HG03066 (cell line): Measurements from ENCODE around the gene FRYL.
"Not testable (repeated sequence)": the region's sequence is repeated elsewhere in the genome, so short reads cannot be mapped to it uniquely, and the experiment has no call there.

Experiments
- ATAC-seq: cut with Tn5 transposase; IDR thresholded peaks from one replicate; pipeline ENCODE4 v1.9.1; 2021; ENCODE audit warnings: low read depth; ENCODE audit not compliant: unreplicated experiment

FRYL gene

DNA sequence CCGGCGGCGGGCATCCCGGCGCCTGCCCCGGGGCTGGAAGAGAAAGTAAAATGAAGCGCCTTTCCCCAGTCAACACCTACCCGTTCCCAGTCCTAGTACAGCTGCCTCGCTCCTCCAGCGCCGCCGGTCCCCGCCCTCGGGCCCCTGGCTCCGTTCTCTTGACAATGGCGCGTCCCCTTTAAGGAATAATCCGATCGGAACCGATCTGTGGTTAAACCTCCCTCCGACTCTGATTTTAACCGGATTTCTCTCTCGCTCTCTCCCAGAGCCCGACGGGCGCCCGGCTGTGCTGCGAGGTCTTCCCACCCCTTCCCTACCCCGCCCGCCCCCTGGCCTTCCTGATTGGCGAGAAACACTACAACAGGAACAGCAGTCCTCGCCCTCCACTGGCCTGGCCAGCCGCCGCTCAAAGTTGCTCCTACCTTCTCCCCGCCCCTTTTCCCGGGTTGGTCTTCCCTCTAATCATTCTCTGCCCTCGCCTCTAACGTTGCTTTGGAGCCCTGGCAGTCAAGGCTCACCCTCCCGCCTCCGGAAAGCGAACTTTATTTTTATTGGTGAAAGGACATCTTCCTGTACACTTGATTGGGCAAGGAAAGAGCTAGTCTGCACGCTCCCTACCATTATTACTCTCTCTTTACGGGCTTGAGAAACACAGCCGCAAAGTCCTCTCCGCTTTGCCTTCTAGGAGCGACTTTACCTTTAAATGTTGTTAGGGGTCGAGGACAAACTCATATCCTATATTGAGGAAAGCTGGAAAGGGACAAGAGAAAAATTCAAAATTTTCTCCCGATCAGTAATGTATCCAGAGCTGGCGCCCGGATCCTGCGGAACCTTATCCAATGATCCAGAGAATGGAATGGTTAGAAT is at the start of gene FRYL:
Gene FRYL, minus strand, starts transcription at position 282 of the 867 bp plus-strand sequence. CDS start 145,869 bp downstream, outside the sequence.
- peak; percentile 85 for ATAC-seq

DNA sequence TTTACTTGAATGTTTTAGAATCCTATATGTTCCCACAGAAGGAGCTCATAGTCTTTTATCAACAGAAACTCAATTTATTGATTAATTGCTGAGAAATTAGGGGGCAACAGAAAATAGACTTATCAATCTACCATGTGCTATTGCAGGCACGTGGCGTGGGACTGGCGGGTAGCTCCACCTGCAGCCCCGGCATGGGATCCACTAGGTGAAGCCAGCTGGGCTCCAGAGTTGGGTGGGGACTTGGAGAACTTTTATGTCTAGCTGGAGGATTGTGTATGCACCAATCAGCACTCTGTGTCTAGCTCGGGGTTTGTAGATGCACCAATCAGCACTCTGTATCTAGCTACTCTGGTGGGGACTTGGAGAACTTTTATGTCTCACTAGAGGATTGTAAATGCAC is 47.5 kb upstream of the FRYL start:
- no peak for ATAC-seq

DNA sequence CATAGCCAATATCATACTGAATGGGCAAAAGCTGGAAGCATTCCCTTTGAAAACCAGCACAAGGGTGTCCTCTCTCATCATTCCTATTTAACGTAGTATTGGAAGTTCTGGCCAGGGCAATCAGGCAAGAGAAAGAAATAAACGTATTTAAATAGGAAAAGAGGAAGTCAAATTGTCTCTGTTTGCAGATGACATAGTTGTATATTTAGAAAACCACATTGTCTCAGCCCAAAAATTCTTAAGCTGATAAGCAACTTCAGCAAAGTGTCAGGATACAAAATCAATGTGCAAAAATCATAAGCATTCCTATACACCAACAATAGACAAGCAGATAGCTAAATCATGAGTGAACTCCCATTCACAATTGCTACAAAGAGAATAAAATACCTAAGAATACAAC is 41.4 kb upstream of the FRYL start:
- not testable (repeated sequence) for ATAC-seq

DNA sequence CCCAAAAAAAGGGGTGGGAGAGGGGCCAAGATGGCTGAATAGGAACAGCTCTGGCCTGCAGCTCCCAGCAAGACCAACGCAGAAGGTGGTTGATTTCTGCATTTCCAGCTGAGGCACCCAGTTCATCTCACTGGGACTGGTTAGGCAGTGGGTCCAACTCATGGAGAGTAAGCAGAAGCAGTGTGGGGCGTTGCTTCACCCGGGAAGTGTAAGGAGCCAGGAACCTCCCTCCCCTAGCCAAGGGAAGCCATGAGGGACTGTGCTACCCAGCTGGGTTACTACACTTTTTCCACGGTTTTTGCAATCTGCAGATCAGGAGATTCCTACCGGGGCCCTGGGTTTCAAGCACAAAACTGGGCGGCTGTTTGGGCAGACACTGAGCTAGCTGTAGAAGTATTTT is 36.9 kb upstream of the FRYL start:
- no peak for ATAC-seq

DNA sequence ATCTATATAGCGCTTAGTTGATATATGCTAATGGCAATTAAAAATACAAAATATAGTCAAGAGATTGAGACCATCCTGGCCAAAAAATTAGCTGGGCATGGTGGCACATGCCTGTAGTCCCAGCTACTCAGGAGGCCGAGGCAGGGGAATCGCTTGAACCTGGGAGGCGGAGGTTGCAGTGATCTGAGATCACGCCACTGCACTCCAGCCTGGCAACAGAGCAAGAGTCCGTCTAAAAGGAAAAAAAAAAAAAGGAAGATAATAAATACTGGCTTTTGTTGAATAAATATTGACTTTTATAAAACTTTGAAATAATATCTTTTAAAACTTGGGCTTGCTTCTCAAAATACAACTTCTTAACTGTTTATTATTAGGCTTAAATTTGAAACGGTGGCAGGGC is 36.2 kb upstream of the FRYL start:
- not testable (repeated sequence) for ATAC-seq

DNA sequence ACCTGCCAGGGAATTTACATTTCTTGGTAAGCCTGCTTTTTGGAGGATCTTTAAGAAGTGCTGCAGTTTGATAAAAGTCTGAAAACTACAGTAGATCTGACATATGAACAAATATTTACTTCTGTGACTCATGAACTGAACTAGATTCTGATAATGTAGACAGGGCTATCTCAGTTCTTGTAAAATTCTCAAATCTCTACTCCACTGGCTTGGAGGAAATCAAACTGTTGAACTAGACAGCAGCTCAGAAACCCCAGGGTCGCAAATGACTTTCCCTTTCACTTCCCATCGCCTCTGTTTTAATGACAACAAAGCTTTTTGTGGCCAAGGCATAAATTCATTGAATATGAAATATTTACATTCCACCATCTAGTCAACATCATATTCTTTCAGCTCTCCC is 35.4 kb upstream of the FRYL start:
- ATAC-seq: no peak

DNA sequence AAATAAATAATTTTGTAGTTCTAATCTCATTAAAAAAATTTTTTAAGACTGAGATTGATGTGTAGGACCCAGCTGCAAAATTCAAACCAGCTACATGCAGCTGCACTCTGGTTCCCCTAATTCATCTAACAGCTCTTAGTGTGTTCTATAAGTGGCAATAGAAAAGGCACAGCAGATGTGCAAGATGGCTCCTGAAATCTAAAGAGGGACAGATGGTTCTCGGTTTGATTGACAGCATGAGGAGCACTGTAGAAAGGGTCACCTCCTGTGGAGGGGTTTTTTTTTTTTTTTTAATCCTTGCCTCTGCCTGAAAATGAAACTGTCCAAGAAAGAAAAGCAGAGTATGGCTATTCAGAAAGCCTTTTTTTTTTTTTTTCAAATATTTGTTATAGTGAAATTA is 33.9 kb upstream of the FRYL start:
- no peak for ATAC-seq

DNA sequence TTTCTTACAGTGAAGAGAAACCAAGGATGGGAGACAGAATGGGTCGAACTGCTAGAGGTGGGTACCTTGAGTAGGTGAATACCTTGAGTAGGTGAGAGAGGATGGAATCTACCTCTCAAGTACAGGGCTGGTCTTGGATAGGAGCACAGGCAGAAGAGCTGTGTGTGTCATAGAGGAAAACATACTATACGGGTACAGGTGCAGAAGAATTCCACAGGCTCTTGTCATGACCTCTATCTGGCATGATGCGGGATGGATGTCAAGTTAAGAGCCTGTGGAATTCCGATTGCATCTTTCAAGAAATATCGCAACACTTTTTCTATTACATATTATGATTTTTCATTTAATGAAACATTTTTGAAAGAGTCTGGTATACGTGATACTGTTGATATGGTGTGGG is 32.8 kb upstream of the FRYL start:
- no peak for ATAC-seq

DNA sequence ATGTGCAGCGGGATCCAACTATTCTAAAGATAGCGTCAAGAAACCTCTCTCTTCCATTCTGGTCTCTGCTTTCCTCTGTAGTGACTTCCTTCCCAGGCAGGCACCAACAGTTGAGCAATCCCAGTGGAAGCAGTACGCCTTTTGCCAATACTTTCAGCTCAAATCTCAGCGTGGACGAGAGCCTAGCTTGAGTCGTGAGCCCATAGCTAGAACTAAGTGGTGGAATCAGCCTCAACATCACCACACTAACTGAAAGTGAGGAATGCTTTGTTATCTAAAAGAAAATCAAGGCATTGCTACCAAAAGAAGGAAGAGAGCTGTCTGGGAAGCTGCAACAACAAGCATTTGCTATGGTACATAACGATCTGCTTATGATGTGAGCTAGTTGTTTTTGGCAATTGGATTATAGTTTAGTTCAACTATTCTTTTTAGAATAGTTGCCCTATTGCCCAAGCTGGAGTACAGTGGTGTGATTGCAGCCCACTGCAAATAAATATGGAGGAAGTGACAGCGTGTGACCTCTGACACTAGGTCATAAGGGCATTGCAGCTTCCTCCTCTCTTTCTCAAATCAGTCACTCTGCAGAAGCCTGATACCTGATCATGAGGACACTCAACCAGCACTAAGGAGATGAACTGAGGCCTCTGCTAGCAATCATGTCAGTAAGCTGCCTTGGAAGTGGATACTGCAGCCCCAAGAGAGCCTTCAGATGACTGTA is 24.7 kb upstream of the FRYL start:
- no peak for ATAC-seq

DNA sequence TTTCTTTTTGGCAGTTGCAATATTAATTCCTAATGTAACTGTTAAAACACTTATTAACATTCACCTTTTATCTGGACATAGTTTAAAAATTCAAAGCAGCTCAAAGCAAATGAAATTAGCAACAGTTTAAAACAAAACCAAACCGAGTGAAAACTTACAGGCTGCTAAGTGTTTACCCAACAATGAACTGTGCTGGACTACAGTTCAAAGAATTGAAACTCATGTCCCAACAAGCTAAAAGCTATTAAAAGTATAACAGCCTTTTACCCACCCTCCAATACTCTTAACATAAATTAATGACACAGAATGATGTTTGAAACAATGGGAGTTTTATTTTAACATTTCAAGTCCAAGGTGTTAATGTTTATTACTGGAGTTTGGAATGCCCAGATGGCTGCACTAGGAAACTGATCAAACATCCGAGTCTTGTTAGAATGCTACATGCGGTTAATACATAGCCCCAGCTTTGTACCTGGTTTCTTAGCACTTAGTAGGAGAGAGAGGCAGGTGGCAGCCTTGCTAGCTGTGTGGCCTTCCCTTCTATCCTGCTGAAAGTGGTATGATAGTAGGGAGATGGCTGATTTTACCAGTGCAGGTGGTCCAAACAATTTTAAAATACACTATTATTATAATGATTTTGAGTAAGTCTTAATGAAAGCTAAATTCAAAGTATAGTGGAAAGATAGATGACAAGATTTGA is 21.1 kb upstream of the FRYL start:
- no peak for ATAC-seq

DNA sequence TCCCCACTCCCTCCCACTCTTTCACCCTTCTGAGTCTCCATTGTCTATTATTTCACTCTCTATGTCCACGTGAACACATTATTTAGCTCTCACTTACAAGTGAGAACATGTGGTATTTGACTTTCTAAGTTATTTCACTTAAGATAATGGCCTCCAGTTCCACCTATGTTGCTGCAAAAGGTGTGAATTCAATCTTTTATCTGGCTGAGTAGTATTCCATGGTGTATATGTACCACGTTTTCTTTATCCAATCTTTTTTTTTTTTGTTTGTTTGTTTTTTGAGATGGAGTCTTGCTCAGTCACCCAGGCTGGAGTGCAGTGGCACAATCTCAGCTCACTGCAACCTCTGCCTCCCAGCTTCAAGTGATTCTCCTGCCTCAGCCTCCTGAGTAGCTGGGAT is 20.1 kb upstream of the FRYL start:
- ATAC-seq: not testable (repeated sequence)

DNA sequence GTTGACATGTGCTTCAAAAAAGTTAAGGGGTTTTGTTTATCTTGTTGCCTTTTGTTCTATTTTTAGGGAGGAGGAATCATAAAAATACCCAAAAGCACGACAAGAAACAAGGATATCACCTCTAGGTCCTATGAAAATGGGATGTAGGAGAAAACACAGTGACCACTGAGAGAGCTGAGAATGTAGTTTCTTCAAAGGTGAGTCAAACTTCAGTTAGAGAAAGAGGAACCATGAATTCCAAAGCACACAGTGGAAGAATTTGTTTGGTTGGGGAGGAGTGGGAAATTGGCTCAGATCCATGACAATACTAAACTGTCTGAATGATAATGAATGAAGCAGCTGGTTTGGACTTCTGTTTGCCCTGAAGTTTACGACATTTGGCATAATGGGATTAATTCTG is 19.1 kb upstream of the FRYL start:
- no peak for ATAC-seq

DNA sequence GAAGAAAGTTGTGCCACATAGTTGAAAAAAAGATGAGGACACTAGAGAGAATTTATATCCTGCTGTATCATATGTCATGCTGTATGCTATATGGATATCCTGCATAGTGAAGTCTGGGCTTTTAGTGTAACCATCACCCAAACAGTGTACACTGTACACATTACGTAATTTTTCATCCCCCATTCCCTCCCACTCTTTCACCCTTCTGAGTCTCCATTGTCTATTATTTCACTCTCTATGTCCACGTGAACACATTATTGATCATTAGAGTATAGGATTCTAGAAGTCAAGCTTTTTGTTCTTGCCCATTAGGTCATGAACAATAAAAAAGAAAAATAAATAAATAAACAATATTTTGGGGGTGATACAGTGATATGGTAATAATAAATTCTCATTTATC is 18.0 kb upstream of the FRYL start:
- ATAC-seq: no peak

DNA sequence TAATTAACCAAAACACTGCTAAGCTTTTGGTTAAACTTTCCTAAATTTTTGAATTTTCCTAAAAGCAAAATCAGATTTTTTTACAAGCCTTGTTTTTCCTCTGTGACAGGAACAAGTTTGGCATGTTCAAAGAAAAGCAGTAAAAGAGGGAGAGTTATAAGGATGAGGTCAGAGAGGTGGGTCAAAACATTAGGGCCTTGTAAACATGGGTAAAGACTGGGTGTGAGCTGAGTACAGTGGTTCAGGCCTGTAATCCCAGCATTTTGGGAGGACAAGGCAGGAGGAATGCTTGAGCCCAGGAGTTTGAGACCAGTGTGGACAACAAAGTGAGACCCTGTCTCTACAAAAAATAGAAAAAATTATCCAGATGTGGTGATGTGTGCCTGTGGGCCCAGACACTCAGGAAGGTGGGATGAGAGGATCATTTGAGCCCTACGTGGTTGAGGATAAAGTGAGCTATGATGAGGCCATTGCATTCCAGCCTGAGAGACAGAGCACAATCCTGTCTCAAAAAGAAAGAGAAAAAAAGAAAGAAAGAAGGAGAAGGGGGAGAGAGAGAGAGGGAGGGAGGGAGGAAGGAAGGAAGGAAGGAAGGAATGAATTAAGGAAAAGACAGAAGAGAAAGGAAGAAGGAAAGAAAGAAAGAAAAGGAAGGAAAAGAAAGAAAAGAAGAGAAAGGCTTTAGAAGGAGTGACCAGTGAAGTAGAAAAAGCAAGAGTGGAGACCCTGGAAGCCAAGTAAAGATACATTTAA is 17.0 kb upstream of the FRYL start:
- ATAC-seq: no peak

DNA sequence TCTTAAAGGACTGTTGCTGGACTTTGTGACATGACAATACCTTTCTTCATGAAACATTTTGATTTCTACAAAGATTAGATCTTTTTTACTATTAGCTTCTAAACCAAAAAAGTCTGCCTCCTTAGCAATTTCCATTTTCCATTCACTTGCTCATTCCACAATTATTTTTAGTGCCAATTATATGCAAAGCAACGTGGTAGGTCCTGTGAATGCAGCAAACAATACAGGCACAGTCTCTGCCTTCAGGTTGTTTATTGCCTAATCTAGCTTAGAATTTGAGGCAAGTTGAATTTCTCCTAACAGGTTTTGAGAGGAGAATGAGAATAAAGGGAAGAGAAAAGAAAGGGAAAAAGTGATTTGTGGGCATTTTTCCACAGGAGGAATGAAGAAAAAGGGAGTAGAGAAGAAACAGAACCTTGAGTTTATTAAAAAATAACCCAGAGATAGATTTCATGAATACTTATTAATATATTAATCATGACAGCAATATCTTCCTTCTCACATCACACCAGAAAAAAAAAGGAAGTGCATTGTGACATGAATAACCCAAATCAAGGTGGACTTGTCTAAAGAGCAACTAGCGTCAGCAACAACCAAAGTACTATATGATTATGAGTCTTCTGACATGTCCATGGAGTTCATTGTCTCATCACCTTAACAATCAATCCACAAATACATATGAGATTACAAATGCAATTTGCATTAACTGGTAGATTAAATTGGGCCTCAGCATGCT is 16.3 kb upstream of the FRYL start:
- ATAC-seq: no peak

DNA sequence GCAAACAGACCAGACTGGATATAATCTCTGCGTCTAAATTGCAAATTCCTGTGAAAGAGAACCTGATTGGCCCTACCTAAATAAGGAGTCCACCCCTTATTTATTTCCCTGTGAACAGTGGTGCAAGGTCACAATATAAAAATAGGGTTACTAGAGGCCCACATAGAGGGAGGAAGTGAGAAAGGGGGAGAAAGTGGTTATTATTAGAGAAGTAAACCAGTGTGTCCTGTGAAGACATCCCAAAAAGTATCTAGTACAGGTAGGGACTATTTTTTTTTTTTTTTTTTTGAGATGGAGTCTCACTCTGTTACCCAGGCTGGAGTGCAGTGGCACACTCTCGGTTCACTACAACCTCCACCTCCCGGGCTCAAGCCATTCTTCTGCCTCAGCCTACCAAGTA is 15.0 kb upstream of the FRYL start:
- no peak for ATAC-seq

DNA sequence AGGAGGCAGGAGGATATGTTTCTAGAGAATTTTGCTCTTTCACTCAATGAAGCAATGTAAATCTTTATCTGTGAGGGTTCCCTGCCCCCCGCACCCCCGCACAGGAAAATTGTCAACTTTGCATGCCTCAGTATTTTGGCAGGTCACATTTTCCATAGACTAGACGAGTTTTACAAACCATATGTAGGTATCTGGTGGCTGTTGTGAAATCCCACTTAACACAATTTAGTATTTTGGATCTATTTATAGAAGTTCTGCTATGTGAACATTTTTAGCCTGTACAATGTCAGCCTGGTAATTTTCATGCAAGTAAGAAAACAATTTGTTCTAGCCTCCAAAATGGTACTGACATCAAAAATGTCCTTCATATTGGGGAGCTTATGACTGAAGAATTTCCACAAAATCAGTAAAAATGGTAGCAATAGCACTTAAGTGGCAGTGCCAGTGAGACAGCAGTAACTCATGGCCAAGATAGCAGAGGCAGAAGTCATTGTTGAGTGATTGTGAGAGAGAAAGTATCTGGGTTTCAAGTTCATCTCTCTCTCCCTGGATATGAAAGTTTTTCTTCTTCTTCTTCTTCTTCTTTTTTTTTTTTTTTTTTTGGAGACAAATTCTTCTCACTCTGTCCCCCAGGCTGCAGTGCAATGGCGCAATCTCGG is 12.4 kb upstream of the FRYL start:
- no peak for ATAC-seq

DNA sequence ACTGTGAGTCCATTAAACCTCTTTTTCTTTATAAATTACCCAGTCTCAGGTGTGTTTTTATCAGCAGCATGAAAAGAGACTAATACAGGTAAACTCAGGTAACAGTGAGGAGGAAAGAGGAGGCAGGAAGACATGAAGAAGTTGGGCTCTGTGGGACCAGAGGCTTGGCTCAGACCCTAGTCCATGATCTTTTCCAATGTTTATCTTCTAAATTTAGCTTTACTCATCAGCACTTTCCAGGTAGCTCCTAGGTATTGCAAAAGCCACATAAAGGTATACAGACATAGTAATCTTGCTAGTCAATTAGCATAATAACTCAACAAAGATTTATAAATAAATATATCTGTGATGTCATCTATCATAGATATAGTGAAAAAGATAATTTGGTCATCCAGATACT is 11.2 kb upstream of the FRYL start:
- ATAC-seq: no peak

DNA sequence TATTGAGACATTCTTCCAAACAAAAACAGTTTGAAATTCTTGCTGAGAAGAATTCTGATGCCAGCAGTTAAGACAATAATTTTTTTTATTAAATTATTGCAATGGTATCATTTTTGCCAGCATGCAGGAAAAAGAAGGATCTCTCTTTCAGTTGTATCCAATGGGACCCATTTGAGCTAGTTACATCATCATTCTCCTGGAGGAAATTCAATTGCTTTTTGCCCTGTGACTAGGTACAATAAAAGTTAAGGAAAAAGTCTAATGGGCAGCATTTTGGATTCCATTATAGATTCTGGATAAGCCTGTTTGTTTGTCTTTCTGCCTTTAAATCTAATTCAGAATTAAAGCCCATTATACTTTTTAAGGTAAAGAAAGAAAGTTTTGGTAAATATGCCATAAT is 10.5 kb upstream of the FRYL start:
- ATAC-seq: no peak

DNA sequence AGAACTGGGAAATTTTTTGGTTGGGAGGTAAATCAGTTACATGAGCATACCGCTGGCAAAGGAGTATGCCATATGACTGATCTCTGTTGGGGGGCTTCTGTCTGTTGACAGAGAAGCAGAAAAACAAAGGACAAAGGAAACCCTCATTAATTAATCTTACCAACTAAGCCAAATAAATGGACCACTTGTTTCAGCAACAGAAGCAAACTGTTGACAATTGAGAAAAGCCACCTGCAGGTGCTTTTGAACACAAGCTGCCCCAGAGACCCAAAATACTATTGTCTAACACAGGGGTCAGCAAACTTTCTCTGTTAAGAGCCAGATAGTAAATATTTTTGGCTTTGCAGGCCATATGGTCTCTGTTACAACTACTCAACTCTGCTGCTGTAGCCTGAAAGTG is 7.0 kb upstream of the FRYL start:
- ATAC-seq: no peak
